BLaER1 (cell line): ENCODE results near the gene MC1R.
"Not testable (repeated sequence)": the region's sequence is repeated elsewhere in the genome, so short reads cannot be mapped to it uniquely, and the experiment has no call there.

Experiments
- H3K27ac ChIP-seq: shearing (Covaris generic); formaldehyde crosslinking; 2 replicates; pipeline ENCODE4 v1.8.1; 2022
- H3K27me3 ChIP-seq: shearing (Covaris generic); formaldehyde crosslinking; 2 replicates; pipeline ENCODE4 v1.8.1; 2022
- H3K36me3 ChIP-seq: shearing (Covaris generic); formaldehyde crosslinking; 2 replicates; pipeline ENCODE4 v1.8.1; 2022
- H3K4me1 ChIP-seq: shearing (Covaris generic); formaldehyde crosslinking; 2 replicates; pipeline ENCODE4 v1.8.1; 2022
- H3K4me2 ChIP-seq: shearing (Covaris generic); formaldehyde crosslinking; 2 replicates; pipeline ENCODE4 v1.8.1; 2022
- H3K4me3 ChIP-seq: shearing (Covaris generic); formaldehyde crosslinking; 2 replicates; pipeline ENCODE4 v1.8.1; 2022
- H3K9ac ChIP-seq: shearing (Covaris generic); formaldehyde crosslinking; 2 replicates; pipeline ENCODE4 v1.8.1; 2022
- H3K9me3 ChIP-seq: shearing (Covaris generic); formaldehyde crosslinking; 2 replicates; pipeline ENCODE4 v1.8.1; 2022
- H4K20me1 ChIP-seq: shearing (Covaris generic); formaldehyde crosslinking; 2 replicates; pipeline ENCODE4 v1.8.1; 2022
- Cebpa-rat ChIP-seq: shearing (Covaris generic); IDR thresholded peaks from 2 replicates; pipeline ENCODE4 v1.8.1; 2022

Gene MC1R

GRCh38 chr16:89913408-89914387, 5.0 kb upstream of the MC1R start:
- H3K27ac ChIP-seq: no peak overlapping the region
- no peaks in the 10 kb centered on the region for H3K9me3 ChIP-seq
- H3K36me3 ChIP-seq: peaks cover 52% of the 10 kb centered on the region
- H3K27me3 ChIP-seq: no peaks in the 10 kb centered on the region
- no peak for TF ChIP-seq Cebpa-rat
- H4K20me1 ChIP-seq: peaks cover 22% of the 10 kb centered on the region
- no peak overlapping the region for H3K4me2 ChIP-seq
- H3K9ac ChIP-seq: no peak overlapping the region
- peaks cover 69% of the 10 kb centered on the region for H3K4me1 ChIP-seq
- H3K4me3 ChIP-seq: no peak overlapping the region

GRCh38 chr16:89914642-89915285, 3.9 kb upstream of the MC1R start:
- Histone ChIP-seq H3K4me1 (peaks cover 78% of the 10 kb centered on the region), H3K36me3 (peaks cover 41% of the 10 kb centered on the region), H4K20me1 (peaks cover 18% of the 10 kb centered on the region)
- not testable (repeated sequence) for H3K4me3 ChIP-seq, H3K9me3 ChIP-seq, H3K4me2 ChIP-seq, H3K27me3 ChIP-seq, H3K27ac ChIP-seq, H3K9ac ChIP-seq

GRCh38 chr16:89915303-89916232, 3.1 kb upstream of the MC1R start:
- Histone ChIP-seq H3K9ac (no peak overlapping the region), H3K36me3 (peaks cover 33% of the 10 kb centered on the region), H3K27me3 (no peaks in the 10 kb centered on the region), H3K9me3 (no peaks in the 10 kb centered on the region), H3K4me3 (no peak overlapping the region), H3K4me1 (peaks cover 78% of the 10 kb centered on the region), H3K4me2 (peak overlapping the region; percentile 100; the same call in 1 of the 2 replicates), H3K27ac (peak overlapping the region; percentile 49; the same call in 1 of the 2 replicates), H4K20me1 (peaks cover 18% of the 10 kb centered on the region)
- no peak for TF ChIP-seq Cebpa-rat

GRCh38 chr16:89917773-89918452, 749 bp upstream of the MC1R start:
- H3K27me3 ChIP-seq: no peaks in the 10 kb centered on the region
- peak overlapping the region; percentile 100 for H3K4me2 ChIP-seq
- H3K4me3 ChIP-seq: peak overlapping the region; percentile 66
- peaks cover 16% of the 10 kb centered on the region; the same call in 1 of the 2 replicates for H4K20me1 ChIP-seq
- peak overlapping the region; percentile 79 for H3K9ac ChIP-seq
- peak overlapping the region; percentile 83 for H3K27ac ChIP-seq
- H3K9me3 ChIP-seq: no peaks in the 10 kb centered on the region
- H3K4me1 ChIP-seq: peaks cover 80% of the 10 kb centered on the region
- H3K36me3 ChIP-seq: peaks cover 10% of the 10 kb centered on the region
- TF ChIP-seq Cebpa-rat: no peak

GRCh38 chr16:89919535-89920406, 1.1 kb downstream of the MC1R start:
- Histone ChIP-seq H3K27ac (no peak overlapping the region; the same call in 1 of the 2 replicates), H3K4me2 (peak overlapping the region; percentile 100), H3K4me3 (no peak overlapping the region), H3K36me3 (no peaks in the 10 kb centered on the region), H3K9me3 (no peaks in the 10 kb centered on the region), H3K9ac (0 out of 2 replicates have a peak overlapping the region, but pooled peaks have one; percentile 79), H3K4me1 (peaks cover 84% of the 10 kb centered on the region), H4K20me1 (peaks cover 27% of the 10 kb centered on the region), H3K27me3 (no peaks in the 10 kb centered on the region)
- TF ChIP-seq Cebpa-rat: no peak

GRCh38 chr16:89920723-89921122, 2.1 kb downstream of the MC1R start:
- peaks cover 84% of the 10 kb centered on the region for H3K4me1 ChIP-seq
- 0 out of 2 replicates have a peak overlapping the region, but pooled peaks have one; percentile 84 for H3K27ac ChIP-seq
- H3K9me3 ChIP-seq: no peaks in the 10 kb centered on the region
- no peaks in the 10 kb centered on the region for H3K27me3 ChIP-seq
- peak overlapping the region; percentile 86; the same call in 1 of the 2 replicates for H3K4me3 ChIP-seq
- no peaks in the 10 kb centered on the region for H3K36me3 ChIP-seq
- H4K20me1 ChIP-seq: peaks cover 37% of the 10 kb centered on the region
- peak overlapping the region; percentile 100 for H3K4me2 ChIP-seq
- TF ChIP-seq Cebpa-rat: no peak
- peak overlapping the region; percentile 87; the same call in 1 of the 2 replicates for H3K9ac ChIP-seq

- peak overlapping the region; percentile 84; the same call in 1 of the 2 replicates for H3K27ac ChIP-seq
- peak overlapping the region; percentile 100 for H3K4me2 ChIP-seq
- H3K4me1 ChIP-seq: peaks cover 81% of the 10 kb centered on the region
These were observed 2.6 kb downstream of the MC1R start for GRCh38 chr16:89921131-89921701.

More at GRCh38 chr16:89921131-89921701, 2.6 kb downstream of the MC1R start:
- H4K20me1 ChIP-seq: peaks cover 41% of the 10 kb centered on the region
- H3K9ac ChIP-seq: peak overlapping the region; percentile 87
- no peaks in the 10 kb centered on the region for H3K9me3 ChIP-seq
- H3K4me3 ChIP-seq: peak overlapping the region; percentile 86
- no peak for TF ChIP-seq Cebpa-rat
- no peaks in the 10 kb centered on the region for H3K27me3 ChIP-seq
- no peaks in the 10 kb centered on the region for H3K36me3 ChIP-seq
